ENCODE data around the gene GAA.

Gene GAA

GRCh38 chr17:80109713-80110446 is 8.5 kb downstream of the GAA start:
- no peak for TF ChIP-seq CTCF (IDR thresholded peaks at IDR 0.05; ENCODE audit: low read depth, low read length)
- H3K4me3 ChIP-seq (ENCODE audit: low read depth, low read length), result no peak overlapping the region

GRCh38 chr17:80110447-80110812 is 9.0 kb downstream of the GAA start:
- TF ChIP-seq CTCF (IDR thresholded peaks at IDR 0.05; ENCODE audit: low read depth, low read length), result no peak
- no peak overlapping the region for H3K4me3 ChIP-seq (ENCODE audit: low read depth, low read length)

- no peak for TF ChIP-seq CTCF (IDR thresholded peaks at IDR 0.05; ENCODE audit: low read depth, low read length)
- H3K4me3 ChIP-seq (ENCODE audit: low read depth, low read length), result no peak overlapping the region
Observed at GRCh38 chr17:80110927-80111701, 9.7 kb downstream of the GAA start.

GRCh38 chr17:80111702-80112470 is 10.5 kb downstream of the GAA start:
- no peak for TF ChIP-seq CTCF (IDR thresholded peaks at IDR 0.05; ENCODE audit: low read depth, low read length)
- no peak overlapping the region for H3K4me3 ChIP-seq (ENCODE audit: low read depth, low read length)

GRCh38 chr17:80112471-80113032 is 11.2 kb downstream of the GAA start:
- no peak for TF ChIP-seq CTCF (IDR thresholded peaks at IDR 0.05; ENCODE audit: low read depth, low read length)
- H3K4me3 ChIP-seq (ENCODE audit: low read depth, low read length), result no peak overlapping the region

GRCh38 chr17:80113033-80113484 is 11.7 kb downstream of the GAA start:
- no peak for TF ChIP-seq CTCF (IDR thresholded peaks at IDR 0.05; ENCODE audit: low read depth, low read length)

More at GRCh38 chr17:80113033-80113484, 11.7 kb downstream of the GAA start:
- H3K4me3 ChIP-seq (ENCODE audit: low read depth, low read length), result no peak overlapping the region

Data from WI38 (cell line).